Renal cortex interstitium (tissue), 11 donors: Measurements from ENCODE around the gene GRIP1. TPM values are rescaled to one million over a fixed set of nuclear protein-coding genes. Genes with fewer than 3 reads are reported as not detected.
A peak's percentile ranks its signal among the peaks of the same experiment; 100 is the strongest.

Source experiments
- DNase-seq, 11 donors: peaks; one replicate each; pipeline ENCODE4 v3.0.0-alpha.2; 2013; ENCODE audit warnings: low read depth in 9 of 11, low spot score in 4 of 11; ENCODE audit errors: extremely low read depth in 1 of 11
- polyA plus RNA-seq, 3 donors: library from polyadenylated mRNA; unstranded; fragments of 120-200 nt; gene quantifications; one replicate each; pipeline ENCODE4 v1.2.1, GENCODE V29; 2013; ENCODE audit not compliant: insufficient read length in 3 of 3

Gene GRIP1
- polyA plus RNA-seq, 3 donors = 23.0 to 27.4 (median 26.7) TPM

- no peak for DNase-seq
Measured at GRCh38 chr12:66662179-66662578, 16.7 kb downstream of the GRIP1 start.

- DNase-seq = no peak
Measured at GRCh38 chr12:66661357-66661756, 17.5 kb downstream of the GRIP1 start.

GRCh38 chr12:66653796-66654195 is 25.1 kb downstream of the GRIP1 start:
- no peak for DNase-seq

DNA sequence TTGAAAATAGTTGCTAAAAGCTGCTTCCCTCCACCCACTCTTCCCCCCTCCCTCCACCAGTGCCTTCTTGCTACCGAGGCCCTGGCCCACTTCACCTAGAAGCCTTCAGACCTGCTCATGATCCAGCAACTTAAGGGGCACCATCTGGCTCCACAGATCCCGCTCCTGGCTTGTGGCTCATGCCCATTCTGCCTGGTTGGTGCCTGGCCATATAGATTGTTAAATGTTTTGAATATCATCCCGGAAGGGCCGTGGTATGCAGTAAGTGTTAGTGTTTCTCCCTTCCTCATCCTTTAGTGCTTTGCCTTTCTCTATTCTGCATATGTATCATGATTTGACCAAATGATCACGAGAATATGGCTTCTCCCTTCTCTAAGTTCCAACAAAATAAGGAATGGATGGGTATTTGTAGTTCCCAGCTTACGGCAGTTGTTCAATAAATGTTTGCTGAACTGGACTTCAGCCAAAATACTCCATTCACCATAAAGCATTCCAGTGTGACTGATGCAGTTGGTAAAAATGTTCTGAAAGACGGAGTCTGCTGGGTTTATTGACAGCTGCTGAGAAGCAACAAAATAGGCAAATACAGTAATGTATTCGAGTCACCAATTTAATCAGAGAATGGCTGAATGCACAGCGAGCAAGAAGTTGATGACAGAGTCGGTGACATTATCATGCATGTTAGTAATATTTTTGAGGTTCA is 30.7 kb downstream of the GRIP1 start:
- DNase-seq = no peak

DNA sequence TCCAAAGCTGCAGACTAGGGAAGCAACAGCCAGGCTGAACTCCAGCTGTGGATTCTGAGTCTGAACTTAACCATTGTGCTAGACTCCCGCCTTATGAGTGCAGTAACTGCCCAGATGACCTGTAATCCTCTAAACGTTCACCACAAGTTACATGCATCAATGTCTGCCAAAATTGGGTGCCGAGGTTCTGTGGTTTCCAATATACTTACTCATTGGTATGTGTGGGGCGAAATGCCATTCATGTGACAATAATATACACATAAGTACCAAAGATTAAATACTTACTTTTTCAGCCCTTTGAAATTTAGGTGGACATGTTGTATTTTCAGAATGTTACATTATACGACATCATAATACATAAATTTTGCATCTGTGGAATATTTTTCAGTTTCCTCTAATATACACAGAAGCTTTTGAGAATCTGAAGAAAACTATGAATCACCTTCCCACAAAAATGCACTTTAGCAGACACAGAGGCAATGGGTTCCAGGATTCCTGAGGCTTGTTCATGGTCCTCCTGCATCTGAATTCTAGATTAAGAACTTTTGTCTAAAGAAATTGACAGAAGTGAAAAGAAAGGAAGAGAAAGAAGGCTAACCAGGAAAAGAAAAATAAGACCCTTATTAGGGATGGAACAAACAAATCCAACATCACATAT is 31.7 kb downstream of the GRIP1 start:
- no peak for DNase-seq

DNA sequence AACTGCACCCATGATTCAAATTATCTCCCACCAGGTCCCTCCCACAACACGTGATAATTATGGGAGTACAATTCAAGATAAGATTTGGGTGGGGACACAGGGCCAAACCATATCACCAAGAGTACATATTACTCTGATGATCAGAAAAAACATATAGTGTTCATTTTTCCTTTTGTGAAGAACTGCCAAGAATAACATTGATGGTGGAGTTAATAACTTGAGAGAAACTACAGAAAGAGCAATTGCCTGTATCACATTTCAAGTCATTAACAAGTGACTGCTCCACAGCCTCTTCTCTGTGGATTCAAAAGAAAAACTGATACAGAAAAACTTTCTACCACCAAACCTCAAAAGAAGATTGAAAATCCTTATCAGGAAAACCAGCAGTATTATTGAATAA is 34.7 kb downstream of the GRIP1 start:
- DNase-seq = no peak

DNA sequence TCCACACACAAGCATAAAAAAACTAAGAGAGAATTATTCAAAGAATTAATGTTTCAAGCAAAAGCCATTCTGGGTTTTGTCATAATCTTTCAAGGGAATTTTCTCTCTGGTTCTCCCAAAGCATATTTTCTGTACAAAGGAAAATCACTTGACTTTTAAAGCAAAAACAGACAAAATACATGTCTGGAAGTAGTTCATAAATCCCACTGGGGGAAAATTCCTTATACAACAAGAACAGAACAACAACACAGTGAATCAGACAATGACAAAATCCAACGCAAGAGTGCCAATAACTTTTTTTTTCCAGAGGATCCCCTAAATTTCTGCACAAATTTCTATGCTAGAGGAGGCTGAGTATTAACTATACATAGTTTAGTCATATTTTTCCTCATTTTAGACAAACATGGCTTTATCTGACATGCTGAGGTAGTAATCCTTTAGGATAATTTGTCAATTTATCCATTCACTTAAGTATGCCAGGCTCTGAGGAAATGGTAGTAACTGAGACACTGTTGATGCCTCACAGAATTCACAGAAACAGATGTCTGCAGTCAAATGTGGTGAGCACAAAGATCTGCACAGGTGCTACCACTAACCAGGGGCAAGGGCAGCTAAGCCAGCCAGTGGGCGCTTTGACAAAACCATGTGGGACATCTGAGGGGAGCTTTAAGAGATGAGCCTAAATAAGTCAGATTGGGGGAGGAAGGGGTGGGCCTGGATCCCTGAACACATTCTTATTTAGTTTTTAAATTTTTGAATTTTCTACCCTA is 38.0 kb downstream of the GRIP1 start:
- no peak for DNase-seq

- DNase-seq = no peak
Measured at GRCh38 chr12:66638666-66639065, 40.2 kb downstream of the GRIP1 start.

DNA sequence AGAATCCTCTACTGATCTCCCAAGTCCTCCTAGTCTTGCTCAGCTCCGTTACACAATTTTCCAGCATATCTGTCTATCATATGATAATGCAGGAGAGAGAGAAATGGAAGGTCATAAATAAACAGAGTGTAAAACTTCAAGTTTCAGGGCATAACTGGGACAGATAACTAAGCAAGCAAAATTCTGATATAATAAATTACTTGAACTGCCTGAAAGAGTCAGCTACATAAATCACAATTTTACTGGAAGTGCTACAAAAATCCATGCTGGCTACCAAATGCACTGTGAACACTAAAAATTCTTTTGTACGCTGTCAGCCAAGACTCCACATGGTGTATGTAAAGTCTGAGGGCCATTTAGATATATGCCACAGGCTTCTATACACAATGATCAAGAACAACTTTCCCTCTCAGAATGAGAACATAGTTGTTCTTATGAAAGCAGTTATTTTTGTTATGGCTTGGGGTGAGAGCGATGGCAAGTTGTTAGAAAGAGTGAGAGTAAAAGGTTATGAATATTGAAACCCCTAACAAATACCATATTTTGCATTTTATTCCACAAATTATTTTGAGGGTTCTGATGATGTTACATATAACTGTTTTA is 41.1 kb downstream of the GRIP1 start:
- peak in 3 of 11 donors; percentile 11 to 25 (median 23) for DNase-seq

- peak in 4 of 11 donors; percentile 11 to 19 (median 12) for DNase-seq
Measured at GRCh38 chr12:66636771-66637170, 42.1 kb downstream of the GRIP1 start.

- no peak for DNase-seq
Measured at GRCh38 chr12:66633676-66634075, 45.2 kb downstream of the GRIP1 start.

GRCh38 chr12:66629138-66629870 is 49.6 kb downstream of the GRIP1 start:
- peak in 2 of 11 donors; percentile 18 to 31 for DNase-seq

GRCh38 chr12:66627988-66628317 is 50.9 kb downstream of the GRIP1 start:
- no peak for DNase-seq

DNA sequence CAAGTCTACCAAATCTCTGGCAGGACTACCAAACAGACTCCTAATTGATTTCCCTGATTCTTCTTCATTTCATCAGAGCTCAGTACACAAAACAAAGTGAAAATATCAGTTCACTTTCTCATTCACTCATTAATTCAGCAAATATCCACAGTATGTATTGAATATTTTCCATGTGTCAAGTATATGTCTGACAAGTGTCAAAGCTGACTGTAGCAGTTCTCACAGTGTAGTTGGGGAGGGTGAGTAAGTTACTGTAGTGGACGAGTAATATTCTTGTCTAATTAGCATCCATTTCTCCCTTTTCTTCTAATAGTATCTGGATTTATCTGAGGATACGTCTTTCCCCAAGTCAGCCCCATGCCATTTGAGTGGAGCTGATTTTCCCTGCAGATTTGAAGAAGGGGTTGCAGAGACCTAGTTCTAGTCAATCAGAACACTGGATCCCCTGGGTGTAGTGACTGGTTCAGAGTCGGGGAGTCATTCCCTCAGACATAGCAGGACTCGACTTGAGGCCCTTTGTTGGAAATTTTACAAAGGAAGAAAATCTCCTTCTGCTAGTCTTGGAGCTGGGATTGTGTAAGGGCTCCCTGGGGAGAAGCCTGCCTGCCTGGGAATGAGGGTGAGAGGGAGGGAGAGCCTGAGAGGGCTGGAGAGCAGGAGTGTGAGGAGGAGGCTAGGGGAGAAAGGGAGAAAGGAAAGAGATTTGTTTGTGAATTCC is 51.4 kb downstream of the GRIP1 start:
- DNase-seq = no peak

DNA sequence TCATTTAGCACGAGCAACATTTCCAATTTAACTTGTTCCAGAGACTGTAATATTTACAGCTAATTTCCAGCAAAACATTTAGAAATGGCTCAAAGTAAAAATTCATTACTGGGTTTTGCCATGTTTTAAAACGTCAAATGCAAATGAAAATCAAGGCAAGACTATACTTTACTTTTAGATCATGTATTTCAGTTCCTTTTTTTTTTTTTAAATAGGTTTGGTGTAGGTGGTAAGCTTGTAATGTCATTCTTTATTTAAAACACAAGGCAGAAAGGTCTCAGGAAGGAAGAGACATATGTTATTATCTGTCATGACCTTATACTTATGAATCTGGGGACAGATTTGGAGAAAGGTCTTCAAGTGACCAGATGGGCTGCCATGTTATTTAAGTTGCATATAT is 54.1 kb downstream of the GRIP1 start:
- DNase-seq = no peak

DNA sequence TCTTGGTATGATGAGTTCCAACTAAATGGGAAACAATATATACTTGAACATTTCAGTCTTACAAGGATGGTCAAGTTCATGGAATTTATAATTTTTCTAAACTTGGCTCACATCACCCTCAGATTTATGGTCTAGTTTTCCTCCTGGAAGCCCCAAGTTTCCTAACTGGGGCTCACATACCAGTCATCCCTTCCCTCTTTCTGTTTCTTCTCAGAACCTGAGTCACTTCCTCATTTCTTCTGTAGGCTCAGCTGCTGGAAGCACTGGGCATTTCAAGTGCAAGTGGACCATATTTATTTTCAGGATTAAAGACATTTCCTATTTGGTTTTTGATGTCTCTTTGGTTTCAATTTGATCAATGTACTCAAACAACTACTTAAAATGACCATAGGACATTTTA is 55.4 kb downstream of the GRIP1 start:
- DNase-seq = no peak

DNA sequence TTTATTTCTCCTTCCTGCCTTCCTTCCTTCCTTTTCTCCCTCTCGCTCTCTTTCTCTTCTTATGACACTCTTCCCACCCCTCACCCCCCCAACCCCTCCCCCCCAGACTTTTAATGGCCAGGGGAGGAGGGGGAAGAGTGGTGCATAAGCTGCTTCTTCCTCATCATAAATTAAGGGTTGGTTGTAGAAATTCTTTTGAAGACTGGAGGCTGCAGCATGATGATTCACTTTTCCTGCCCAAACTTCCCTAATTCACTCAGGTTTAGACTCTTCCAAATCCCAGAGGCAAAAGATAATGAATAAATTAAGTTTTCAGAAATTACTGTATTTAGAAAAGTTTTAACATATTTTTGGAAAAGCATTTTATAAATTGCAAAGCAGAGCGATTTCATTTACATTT is 58.2 kb downstream of the GRIP1 start:
- no peak for DNase-seq

DNA sequence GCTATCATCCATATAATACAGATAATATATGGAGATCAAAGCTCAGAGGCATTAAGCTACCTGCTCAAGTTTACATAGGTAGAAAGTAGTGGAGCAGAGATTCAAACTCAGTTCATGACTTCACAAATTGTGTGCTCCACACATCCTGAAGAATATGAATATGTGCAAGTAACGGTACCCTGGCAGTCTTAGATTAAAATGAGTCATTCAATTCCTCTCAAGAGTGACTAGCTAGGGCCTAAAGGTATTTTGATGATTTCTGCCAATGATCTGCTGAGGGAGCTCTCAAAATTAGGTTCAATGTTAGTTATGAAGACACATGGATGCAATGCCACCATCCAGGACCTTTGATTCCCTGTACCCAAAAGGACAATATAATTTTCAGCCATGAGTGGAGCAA is 58.9 kb downstream of the GRIP1 start:
- DNase-seq = no peak

- no peak for DNase-seq
Measured at GRCh38 chr12:66617991-66618390, 60.9 kb downstream of the GRIP1 start.
